H9 (cell line): ENCODE data around the gene ANAPC15. TPM values are rescaled to one million over a fixed set of nuclear protein-coding genes. Genes with fewer than 3 reads are reported as not detected.

Source experiments
- DNase-seq: peaks from one replicate; pipeline ENCODE4 v3.0.0-alpha.2; 2017
- H2AFZ ChIP-seq: one replicate; pipeline ENCODE4 v1.6.1; 2013; ENCODE audit warnings: mild to moderate bottlenecking, low read length, control low read depth, moderate library complexity
- H2AK5ac ChIP-seq: 2 replicates; pipeline ENCODE4 v1.6.1; 2013; ENCODE audit warnings: low read length, control low read depth, mixed read lengths; ENCODE audit not compliant: insufficient read length
- H2BK120ac ChIP-seq: one replicate; pipeline ENCODE4 v1.6.1; 2013; ENCODE audit warnings: low read depth, mild to moderate bottlenecking, low read length, control low read depth, inconsistent platforms; ENCODE audit not compliant: poor library complexity, severe bottlenecking
- H2BK12ac ChIP-seq: 2 replicates; pipeline ENCODE4 v1.6.1; 2013; ENCODE audit warnings: low read length, control low read depth, mixed read lengths, low read depth; ENCODE audit not compliant: insufficient read length
- H2BK15ac ChIP-seq: 2 replicates; pipeline ENCODE4 v1.6.1; 2013; ENCODE audit warnings: low read depth, low read length, control low read depth
- H2BK20ac ChIP-seq: one replicate; pipeline ENCODE4 v1.6.1; 2013; ENCODE audit warnings: low read depth, mild to moderate bottlenecking, low read length, control low read depth, inconsistent platforms; ENCODE audit not compliant: poor library complexity, severe bottlenecking
- H2BK5ac ChIP-seq: 2 replicates; pipeline ENCODE4 v1.6.1; 2013; ENCODE audit warnings: low read length, control low read depth, mixed read lengths; ENCODE audit not compliant: insufficient read length
- H3K14ac ChIP-seq: 2 replicates; pipeline ENCODE4 v1.6.1; 2013; ENCODE audit warnings: low read length, control low read depth; ENCODE audit not compliant: insufficient read depth
- H3K18ac ChIP-seq: 2 replicates; pipeline ENCODE4 v1.6.1; 2013; ENCODE audit warnings: low read depth, mild to moderate bottlenecking, mixed read lengths, low read length, control low read depth; ENCODE audit not compliant: insufficient read length
- H3K23ac ChIP-seq: 2 replicates; pipeline ENCODE4 v1.6.1; 2013; ENCODE audit warnings: low read length, control low read depth, mixed read lengths, low read depth; ENCODE audit not compliant: insufficient read length
- H3K23me2 ChIP-seq: 2 replicates; pipeline ENCODE4 v1.6.1; 2013; ENCODE audit warnings: low read depth, mild to moderate bottlenecking, mixed read lengths, low read length, control low read depth; ENCODE audit not compliant: insufficient read length, poor library complexity, severe bottlenecking
- H3K27ac ChIP-seq: 2 replicates; pipeline ENCODE4 v1.5.1; 2013; ENCODE audit warnings: low read length, control low read depth, mixed read lengths, low read depth; ENCODE audit not compliant: insufficient read length
- H3K27me3 ChIP-seq: 2 replicates; pipeline ENCODE4 v1.6.1; 2013; ENCODE audit warnings: low read length, control low read depth, inconsistent platforms; ENCODE audit not compliant: insufficient read depth
- H3K4ac ChIP-seq: 2 replicates; pipeline ENCODE4 v1.6.1; 2013; ENCODE audit warnings: low read depth, mild to moderate bottlenecking, control low read depth, inconsistent platforms, low read length, moderate library complexity
- H3K4me1 ChIP-seq: 2 replicates; pipeline ENCODE4 v1.6.1; 2013; ENCODE audit warnings: low read length, control low read depth, inconsistent platforms; ENCODE audit not compliant: insufficient read depth
- H3K4me2 ChIP-seq: 2 replicates; pipeline ENCODE4 v1.6.1; 2013; ENCODE audit warnings: low read length, control low read depth, mixed read lengths; ENCODE audit not compliant: insufficient read length, insufficient read depth
- H3K56ac ChIP-seq: 2 replicates; pipeline ENCODE4 v1.6.1; 2013; ENCODE audit warnings: low read depth, mild to moderate bottlenecking, mixed read lengths, low read length, control low read depth; ENCODE audit not compliant: insufficient read length
- H3K79me1 ChIP-seq: 2 replicates; pipeline ENCODE4 v1.6.1; 2013; ENCODE audit warnings: low read depth, mild to moderate bottlenecking, moderate library complexity, low read length, control low read depth, inconsistent platforms; ENCODE audit not compliant: insufficient read depth, poor library complexity, severe bottlenecking
- H3K79me2 ChIP-seq: 2 replicates; pipeline ENCODE4 v1.6.1; 2013; ENCODE audit warnings: low read length, control low read depth, inconsistent platforms; ENCODE audit not compliant: insufficient read depth
- H3K9ac ChIP-seq: 2 replicates; pipeline ENCODE4 v1.6.1; 2013; ENCODE audit warnings: low read length, control low read depth, mixed read lengths; ENCODE audit not compliant: insufficient read length; ENCODE audit errors: extremely low read depth
- H3K9me3 ChIP-seq: one replicate; pipeline ENCODE4 v1.6.1; 2013; ENCODE audit warnings: low read depth, low read length, inconsistent platforms; ENCODE audit not compliant: control insufficient read depth
- H3T11ph ChIP-seq: one replicate; pipeline ENCODE4 v1.6.1; 2013; ENCODE audit warnings: mild to moderate bottlenecking, low read length, control low read depth, inconsistent platforms
- H4K20me1 ChIP-seq: one replicate; pipeline ENCODE4 v1.6.1; 2013; ENCODE audit not compliant: control insufficient read depth, insufficient read length, insufficient read depth
- H4K5ac ChIP-seq: 2 replicates; pipeline ENCODE4 v1.6.1; 2013; ENCODE audit warnings: low read depth, mild to moderate bottlenecking, mixed read lengths, low read length, control low read depth; ENCODE audit not compliant: insufficient read length
- H4K8ac ChIP-seq: replicated peaks from 2 replicates; pipeline ENCODE4 v1.6.1; 2013; ENCODE audit warnings: low read length, control low read depth, mixed read lengths, low read depth; ENCODE audit not compliant: insufficient read length
- H4K91ac ChIP-seq: 2 replicates; pipeline ENCODE4 v1.6.1; 2013; ENCODE audit warnings: low read depth, mild to moderate bottlenecking, moderate library complexity, mixed read lengths, low read length, control low read depth; ENCODE audit not compliant: insufficient read length
- H3K27ac Mint-ChIP-seq, 3 experiments: 2 replicates in 2 of 3; 3 replicates in 1 of 3; pipeline ENCODE4 v1.8.0; 2020 to 2021; ENCODE audit warnings: mixed read lengths in 3 of 3, mild to moderate bottlenecking in 1 of 3, moderate library complexity in 1 of 3
- H3K27me3 Mint-ChIP-seq: 2 replicates; pipeline ENCODE4 v1.8.0; 2021; ENCODE audit warnings: low read depth, mild to moderate bottlenecking, moderate library complexity, mixed read lengths
- H3K36me3 Mint-ChIP-seq, 3 experiments: 2 replicates in 2 of 3; 3 replicates in 1 of 3; pipeline ENCODE4 v1.8.0; 2020 to 2021; ENCODE audit warnings: low read depth in 3 of 3, mixed read lengths in 3 of 3; ENCODE audit not compliant: insufficient read depth in 1 of 3
- H3K4me1 Mint-ChIP-seq, 2 experiments: 2 replicates each; pipeline ENCODE4 v1.8.0; 2020; ENCODE audit warnings: mixed read lengths in 2 of 2
- H3K4me3 Mint-ChIP-seq, 2 experiments: 2 replicates in 1 of 2; 3 replicates in 1 of 2; pipeline ENCODE4 v1.8.0; 2020 to 2021; ENCODE audit warnings: mild to moderate bottlenecking in 2 of 2, mixed read lengths in 2 of 2, moderate library complexity in 1 of 2
- H3K9me3 Mint-ChIP-seq, 2 experiments: 2 replicates in 1 of 2; 3 replicates in 1 of 2; pipeline ENCODE4 v1.8.0; 2020; ENCODE audit warnings: mild to moderate bottlenecking in 2 of 2, mixed read lengths in 2 of 2, moderate library complexity in 1 of 2
- total RNA-seq: library from RNA; stranded (reverse); gene quantifications from 2 replicates; pipeline ENCODE4 v1.2.1, GENCODE V29; 2021
- TF ChIP-seq, protein P1 (sequence below): fragments of 200-600 bp; sonication (generic); conservative IDR thresholded peaks from 3 replicates; pipeline ENCODE4 v1.8.0; 2021; ENCODE audit warnings: antibody characterized with exemption, mild to moderate bottlenecking

The ANAPC15 gene
- total RNA-seq, 1 experiment from 2014 or later, result 72.6 TPM

DNA sequence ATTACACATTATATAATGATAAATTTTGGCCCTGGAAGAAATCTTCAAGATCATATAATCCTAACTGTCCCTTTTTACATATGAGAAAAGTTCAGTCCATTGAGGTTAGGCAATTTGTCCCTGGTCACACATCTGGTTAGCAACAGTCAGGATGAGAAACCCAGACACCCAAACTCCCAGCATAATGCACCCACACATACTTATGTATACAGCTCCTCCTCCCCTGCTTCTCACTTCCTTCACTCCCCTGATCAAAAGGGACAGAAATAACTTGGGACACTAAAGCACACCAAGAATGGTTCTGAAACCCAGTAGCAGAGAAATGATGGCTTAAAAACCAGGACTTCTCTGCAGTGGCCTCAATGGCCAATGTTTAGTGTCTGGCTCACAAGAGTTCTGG is 43.3 kb downstream of the ANAPC15 start:
- peak overlapping the region in 2 of 3 experiments; percentile 21 to 36; a peak in 2 of 7 replicates for H3K27ac Mint-ChIP-seq
- H3K79me1 ChIP-seq, result peaks cover 4% of the 10 kb centered on the region
- H2AFZ ChIP-seq, result no peak overlapping the region
- TF ChIP-seq, protein P1, sequence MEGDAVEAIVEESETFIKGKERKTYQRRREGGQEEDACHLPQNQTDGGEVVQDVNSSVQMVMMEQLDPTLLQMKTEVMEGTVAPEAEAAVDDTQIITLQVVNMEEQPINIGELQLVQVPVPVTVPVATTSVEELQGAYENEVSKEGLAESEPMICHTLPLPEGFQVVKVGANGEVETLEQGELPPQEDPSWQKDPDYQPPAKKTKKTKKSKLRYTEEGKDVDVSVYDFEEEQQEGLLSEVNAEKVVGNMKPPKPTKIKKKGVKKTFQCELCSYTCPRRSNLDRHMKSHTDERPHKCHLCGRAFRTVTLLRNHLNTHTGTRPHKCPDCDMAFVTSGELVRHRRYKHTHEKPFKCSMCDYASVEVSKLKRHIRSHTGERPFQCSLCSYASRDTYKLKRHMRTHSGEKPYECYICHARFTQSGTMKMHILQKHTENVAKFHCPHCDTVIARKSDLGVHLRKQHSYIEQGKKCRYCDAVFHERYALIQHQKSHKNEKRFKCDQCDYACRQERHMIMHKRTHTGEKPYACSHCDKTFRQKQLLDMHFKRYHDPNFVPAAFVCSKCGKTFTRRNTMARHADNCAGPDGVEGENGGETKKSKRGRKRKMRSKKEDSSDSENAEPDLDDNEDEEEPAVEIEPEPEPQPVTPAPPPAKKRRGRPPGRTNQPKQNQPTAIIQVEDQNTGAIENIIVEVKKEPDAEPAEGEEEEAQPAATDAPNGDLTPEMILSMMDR, result no peak
- H4K91ac ChIP-seq, result no peak overlapping the region
- H4K5ac ChIP-seq, result no peak overlapping the region
- no peak overlapping the region for H2BK12ac ChIP-seq
- H2BK20ac ChIP-seq, result no peak overlapping the region
- H3K14ac ChIP-seq, result no peak overlapping the region
- no peak overlapping the region for H2AK5ac ChIP-seq
- H3K79me2 ChIP-seq, result peaks cover 2% of the 10 kb centered on the region; the same call in 1 of the 2 replicates
- no peak overlapping the region for H2BK15ac ChIP-seq
- no peaks in the 10 kb centered on the region for H4K20me1 ChIP-seq
- no peak for DNase-seq
- no peaks in the 10 kb centered on the region for H3K9me3 ChIP-seq
- no peak overlapping the region for H2BK5ac ChIP-seq
- peaks cover 1 to 23% (median 18%) of the 10 kb centered on the region in 3 experiments; a peak in 6 of 7 replicates for H3K36me3 Mint-ChIP-seq
- peaks cover 5% of the 10 kb centered on the region; the same call in 1 of the 2 replicates for H3K4me1 ChIP-seq
- no peaks in the 10 kb centered on the region for H3K23me2 ChIP-seq
- no peak overlapping the region for H3K4ac ChIP-seq
- H3K4me2 ChIP-seq, result no peak overlapping the region
- peaks cover 36 to 44% of the 10 kb centered on the region in 2 experiments for H3K4me1 Mint-ChIP-seq
- no peak overlapping the region for H3K23ac ChIP-seq
- H3K9ac ChIP-seq, result no peak overlapping the region
- H3T11ph ChIP-seq, result no peak overlapping the region
- no peak overlapping the region for H2BK120ac ChIP-seq
- no peak overlapping the region for H3K27ac ChIP-seq
- no peak overlapping the region for H3K56ac ChIP-seq
- H4K8ac ChIP-seq, result no peak overlapping the region
- H3K27me3 ChIP-seq, result no peaks in the 10 kb centered on the region
- no peak overlapping the region for H3K18ac ChIP-seq
- H3K9me3 Mint-ChIP-seq, result no peaks in the 10 kb centered on the region
- no peak overlapping the region for H3K4me3 Mint-ChIP-seq
- no peaks in the 10 kb centered on the region for H3K27me3 Mint-ChIP-seq
